Naive B cell (primary cell): ENCODE data around the gene CDH23. TPM values are rescaled to one million over a fixed set of nuclear protein-coding genes. Genes with fewer than 3 reads are reported as not detected.

ENCODE experiments used
- ATAC-seq, 2 donors: fragments of 150-1000 bp; cut with Tn5 transposase; 2 replicates each; pipeline ENCODE4 v1.10.0; 2021; ENCODE audit warnings: low read depth in 2 of 2, mild to moderate bottlenecking in 2 of 2, moderate library complexity in 2 of 2
- DNase-seq: peaks from one replicate; pipeline ENCODE4 v3.0.0; 2022
- H3K27ac Mint-ChIP-seq, 6 donors: one replicate each; pipeline ENCODE4 v1.8.0; 2020 to 2022; ENCODE audit warnings: mild to moderate bottlenecking in 6 of 6, mixed read lengths in 6 of 6, moderate library complexity in 5 of 6, inconsistent platforms in 2 of 6
- H3K27me3 Mint-ChIP-seq, 3 donors: one replicate each; pipeline ENCODE4 v1.8.0; 2021 to 2022; ENCODE audit warnings: mixed read lengths in 3 of 3, mild to moderate bottlenecking in 1 of 3
- H3K36me3 Mint-ChIP-seq, 2 donors: one replicate each; pipeline ENCODE4 v1.8.0; 2020 to 2022; ENCODE audit warnings: mixed read lengths in 2 of 2, inconsistent platforms in 1 of 2, mild to moderate bottlenecking in 1 of 2
- H3K4me1 Mint-ChIP-seq, 3 donors: one replicate each; pipeline ENCODE4 v1.8.0; 2020 to 2022; ENCODE audit warnings: mixed read lengths in 3 of 3, inconsistent platforms in 1 of 3, mild to moderate bottlenecking in 1 of 3, moderate library complexity in 1 of 3
- H3K4me3 Mint-ChIP-seq, 8 donors: one replicate each; pipeline ENCODE4 v1.8.0; 2020 to 2022; ENCODE audit warnings: mild to moderate bottlenecking in 8 of 8, mixed read lengths in 8 of 8, moderate library complexity in 8 of 8, inconsistent platforms in 2 of 8
- H3K9me3 Mint-ChIP-seq, 7 donors: one replicate each; pipeline ENCODE4 v1.8.0; 2020 to 2022; ENCODE audit warnings: mixed read lengths in 7 of 7, mild to moderate bottlenecking in 5 of 7, inconsistent platforms in 2 of 7, moderate library complexity in 1 of 7
- polyA plus RNA-seq, 6 donors: library from polyadenylated mRNA; unstranded; fragments of 300-500 nt; fragmentation: Illumina TruSeq; gene quantifications; one replicate each; pipeline ENCODE4 v1.2.3, GENCODE V29; 2021; ENCODE audit warnings: low read depth in 6 of 6

Gene CDH23
- polyA plus RNA-seq, 6 donors from 2014 or later: 0.05 to 0.62 (median 0.21) TPM; not detected in 2

DNA sequence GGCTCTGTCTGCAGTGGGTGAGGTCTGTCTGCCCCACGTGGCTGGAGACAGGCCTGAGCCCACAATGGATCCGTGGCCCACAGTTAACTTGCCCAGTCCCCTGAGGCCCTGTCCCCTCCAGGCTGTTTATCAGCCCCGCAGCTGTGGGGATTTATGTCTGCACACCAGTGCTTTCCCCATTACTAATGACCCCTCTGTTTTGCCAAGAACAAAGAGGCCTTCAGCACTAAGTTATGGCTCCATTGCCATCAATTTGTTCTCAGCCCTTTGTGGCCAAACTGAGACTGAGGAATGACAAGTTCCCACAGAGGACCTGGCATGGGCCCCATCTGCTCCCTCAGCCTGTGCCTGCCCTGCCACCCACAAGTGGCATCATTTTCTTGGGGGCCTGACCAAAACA lies 184.7 kb downstream of the CDH23 start:
- H3K9me3 Mint-ChIP-seq: no peaks in the 10 kb centered on the region
- no peaks in the 10 kb centered on the region for H3K36me3 Mint-ChIP-seq
- DNase-seq (no peak), ATAC-seq (no peak)
- H3K27ac Mint-ChIP-seq: no peak overlapping the region
- peaks cover 0 to 30% (median 8%) of the 10 kb centered on the region in 3 donors for H3K27me3 Mint-ChIP-seq
- H3K4me3 Mint-ChIP-seq: no peak overlapping the region
- no peaks in the 10 kb centered on the region for H3K4me1 Mint-ChIP-seq

DNA sequence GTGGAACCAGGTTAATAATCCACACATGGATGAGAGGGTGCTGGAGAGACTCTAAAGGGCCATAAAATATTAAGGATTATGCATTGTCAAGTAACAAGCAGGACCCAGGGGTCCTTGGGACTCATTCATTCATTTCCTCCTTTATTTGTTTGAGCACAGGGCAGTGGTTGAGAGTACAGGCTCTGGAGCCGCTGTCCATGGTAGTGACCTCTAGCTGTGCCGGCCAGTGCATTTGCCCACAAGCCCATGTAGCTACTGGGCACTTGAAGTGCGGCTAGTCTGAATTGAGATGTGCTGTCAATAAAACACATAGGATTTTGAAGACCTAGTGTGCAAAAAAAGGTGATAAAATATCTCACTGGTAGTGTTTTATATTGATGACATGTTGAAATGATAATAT lies 185.3 kb downstream of the CDH23 start:
- no peaks in the 10 kb centered on the region for H3K9me3 Mint-ChIP-seq
- H3K27ac Mint-ChIP-seq: no peak overlapping the region
- H3K4me1 Mint-ChIP-seq: no peaks in the 10 kb centered on the region
- peaks cover 0 to 30% (median 8%) of the 10 kb centered on the region in 3 donors for H3K27me3 Mint-ChIP-seq
- no peaks in the 10 kb centered on the region for H3K36me3 Mint-ChIP-seq
- DNase-seq (no peak), ATAC-seq (no peak)
- H3K4me3 Mint-ChIP-seq: no peak overlapping the region

GRCh38 chr10:71582506-71583475 lies 186.1 kb downstream of the CDH23 start:
- Mint-ChIP-seq H3K4me1 (no peaks in the 10 kb centered on the region), H3K27me3 (peaks cover 0 to 31% (median 8%) of the 10 kb centered on the region in 3 donors), H3K4me3 (no peak overlapping the region), H3K36me3 (no peaks in the 10 kb centered on the region), H3K9me3 (no peaks in the 10 kb centered on the region), H3K27ac (no peak overlapping the region)
- DNase-seq: no peak
- no peak for ATAC-seq

GRCh38 chr10:71584461-71584860 lies 187.7 kb downstream of the CDH23 start:
- Mint-ChIP-seq H3K4me3 (no peak overlapping the region), H3K27me3 (peaks cover 0 to 28% (median 8%) of the 10 kb centered on the region in 3 donors), H3K9me3 (no peaks in the 10 kb centered on the region), H3K36me3 (no peaks in the 10 kb centered on the region), H3K4me1 (no peaks in the 10 kb centered on the region), H3K27ac (no peak overlapping the region)
- ATAC-seq: no peak
- no peak for DNase-seq

GRCh38 chr10:71584902-71585563 lies 188.3 kb downstream of the CDH23 start:
- Mint-ChIP-seq H3K27ac (no peak overlapping the region), H3K9me3 (no peaks in the 10 kb centered on the region), H3K36me3 (no peaks in the 10 kb centered on the region), H3K4me3 (no peak overlapping the region), H3K4me1 (no peaks in the 10 kb centered on the region), H3K27me3 (peaks cover 0 to 23% (median 8%) of the 10 kb centered on the region in 3 donors)
- DNase-seq (no peak), ATAC-seq (no peak)

DNA sequence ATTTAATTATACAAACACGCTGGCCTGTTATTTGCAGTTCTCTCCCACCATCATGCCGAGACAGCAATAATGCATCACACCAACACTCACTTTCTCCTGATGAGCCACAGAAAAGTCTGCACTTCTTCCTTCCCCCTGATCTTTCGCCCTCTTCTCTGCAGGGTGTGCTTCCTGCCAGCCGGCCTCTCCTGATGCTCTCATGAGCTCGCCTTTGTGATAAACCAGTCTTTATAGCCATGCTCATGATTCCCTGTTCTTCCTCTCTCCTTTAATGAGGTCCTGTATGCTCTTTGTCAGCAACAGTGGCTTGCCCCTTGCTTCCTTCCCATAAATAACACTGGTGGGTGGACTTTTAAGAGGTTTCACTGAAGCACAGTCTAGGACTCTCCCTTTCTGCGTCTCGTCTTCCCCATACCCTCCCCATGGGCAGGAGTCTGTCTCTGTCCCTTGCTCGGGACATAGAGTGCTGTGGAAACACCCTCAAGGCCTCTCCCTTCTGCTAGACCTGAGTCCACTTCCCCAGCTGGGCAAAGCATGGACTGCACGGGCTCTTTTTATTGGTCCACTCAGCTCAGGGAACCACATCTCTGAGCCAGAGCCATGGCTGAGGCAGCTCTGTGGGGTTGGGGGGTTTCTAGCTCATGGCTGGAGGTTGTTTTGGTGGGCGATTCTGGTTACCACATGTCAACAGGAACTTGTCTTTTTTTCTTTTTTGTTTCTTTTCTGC lies 189.0 kb downstream of the CDH23 start:
- H3K4me1 Mint-ChIP-seq: no peaks in the 10 kb centered on the region
- no peaks in the 10 kb centered on the region for H3K9me3 Mint-ChIP-seq
- H3K36me3 Mint-ChIP-seq: no peaks in the 10 kb centered on the region
- no peak overlapping the region for H3K4me3 Mint-ChIP-seq
- no peak overlapping the region for H3K27ac Mint-ChIP-seq
- ATAC-seq: no peak
- no peak for DNase-seq
- H3K27me3 Mint-ChIP-seq: peaks cover 0 to 22% (median 8%) of the 10 kb centered on the region in 3 donors

DNA sequence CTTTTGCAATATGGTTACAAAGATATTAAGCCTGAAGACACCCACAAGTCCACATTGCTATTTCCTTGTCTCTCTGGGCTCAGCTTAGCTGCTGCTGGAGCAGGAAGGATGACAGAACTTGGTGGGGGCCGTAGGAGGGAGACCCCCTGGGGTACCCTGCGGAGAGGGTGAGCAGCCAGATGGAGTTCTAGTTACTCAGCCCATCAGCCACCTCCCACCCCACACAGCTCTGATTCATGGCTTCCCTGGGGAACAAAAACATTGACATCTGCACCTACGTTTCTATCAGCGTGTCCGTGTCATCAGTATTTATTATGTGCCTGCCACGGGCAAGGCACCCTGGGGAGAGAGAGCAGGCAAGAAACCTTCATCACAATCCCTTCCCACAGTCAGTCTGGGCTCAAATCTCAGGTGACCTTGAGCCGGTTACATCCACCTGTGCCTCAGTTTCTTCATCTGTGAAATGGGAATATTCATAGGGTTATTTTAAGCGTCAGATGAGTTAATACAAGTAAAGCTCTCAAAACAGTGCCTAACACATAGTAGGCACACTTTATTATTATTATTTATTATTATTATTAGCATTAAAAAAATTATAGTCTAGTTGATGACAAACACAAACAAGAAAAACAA lies 191.3 kb downstream of the CDH23 start:
- Mint-ChIP-seq H3K36me3 (no peaks in the 10 kb centered on the region), H3K4me3 (no peak overlapping the region), H3K27ac (no peak overlapping the region), H3K9me3 (no peaks in the 10 kb centered on the region), H3K27me3 (peaks cover 0 to 22% (median 2%) of the 10 kb centered on the region in 3 donors), H3K4me1 (no peaks in the 10 kb centered on the region)
- ATAC-seq: no peak
- no peak for DNase-seq

GRCh38 chr10:71588685-71589084 lies 192.0 kb downstream of the CDH23 start:
- H3K4me3 Mint-ChIP-seq: no peak overlapping the region
- DNase-seq (no peak), ATAC-seq (no peak)
- no peaks in the 10 kb centered on the region for H3K36me3 Mint-ChIP-seq
- peaks cover 0 to 22% (median 0%) of the 10 kb centered on the region in 3 donors for H3K27me3 Mint-ChIP-seq
- peak overlapping the region in 1 of 6 donors; percentile 66 for H3K27ac Mint-ChIP-seq
- H3K9me3 Mint-ChIP-seq: no peaks in the 10 kb centered on the region
- H3K4me1 Mint-ChIP-seq: no peaks in the 10 kb centered on the region

- Mint-ChIP-seq H3K9me3 (no peaks in the 10 kb centered on the region), H3K4me3 (no peak overlapping the region), H3K36me3 (no peaks in the 10 kb centered on the region), H3K27ac (no peak overlapping the region), H3K4me1 (no peaks in the 10 kb centered on the region), H3K27me3 (peaks cover 0 to 22% (median 0%) of the 10 kb centered on the region in 3 donors)
- no peak for ATAC-seq
- DNase-seq: no peak
Observed at GRCh38 chr10:71589617-71590551, 193.2 kb downstream of the CDH23 start.

- DNase-seq (no peak), ATAC-seq (no peak)
- Mint-ChIP-seq H3K4me3 (no peak overlapping the region), H3K4me1 (no peaks in the 10 kb centered on the region), H3K9me3 (no peaks in the 10 kb centered on the region), H3K27me3 (peaks cover 0 to 22% (median 0%) of the 10 kb centered on the region in 3 donors), H3K36me3 (no peaks in the 10 kb centered on the region), H3K27ac (peak overlapping the region in 1 of 6 donors; percentile 83)
Observed at GRCh38 chr10:71590781-71591350, 194.1 kb downstream of the CDH23 start.

DNA sequence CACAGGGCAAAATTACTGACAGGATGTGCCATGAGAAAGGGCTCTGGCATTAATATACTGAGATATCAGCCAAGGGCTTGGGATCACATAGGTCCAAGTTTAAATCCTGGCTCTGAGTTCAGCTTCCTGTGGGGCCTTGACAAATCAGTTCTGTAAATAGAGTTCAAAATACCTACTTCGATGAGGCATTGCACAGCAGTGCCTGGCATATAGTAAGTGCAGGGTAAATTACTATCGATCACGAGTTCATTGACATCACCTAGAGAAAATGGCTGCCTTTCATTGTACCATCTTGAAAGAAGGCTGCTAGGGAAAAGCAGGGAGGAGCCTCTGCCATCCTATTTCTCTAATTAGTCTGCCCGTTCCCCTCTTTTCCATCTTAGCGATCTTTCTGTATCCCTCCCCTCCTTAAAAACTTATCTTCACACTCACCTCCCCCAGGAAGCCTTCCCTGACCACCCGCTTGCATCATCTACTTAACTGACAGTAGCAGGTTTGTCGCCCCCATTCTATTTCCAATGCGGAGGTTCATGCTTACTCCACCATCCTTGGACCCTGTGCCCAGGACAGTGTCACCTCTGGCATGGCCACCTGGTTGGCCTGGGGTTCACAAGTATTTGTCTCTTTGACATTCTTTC lies 198.3 kb downstream of the CDH23 start:
- Mint-ChIP-seq H3K27ac (no peak overlapping the region), H3K9me3 (no peaks in the 10 kb centered on the region), H3K4me3 (no peak overlapping the region), H3K4me1 (peaks cover 0 to 8% (median 8%) of the 10 kb centered on the region in 3 donors), H3K27me3 (peaks cover 0 to 6% (median 0%) of the 10 kb centered on the region in 3 donors), H3K36me3 (no peaks in the 10 kb centered on the region)
- DNase-seq (no peak), ATAC-seq (no peak)

GRCh38 chr10:71595649-71596048 lies 198.9 kb downstream of the CDH23 start:
- no peak for DNase-seq
- no peaks in the 10 kb centered on the region for H3K9me3 Mint-ChIP-seq
- H3K4me1 Mint-ChIP-seq: peaks cover 0 to 8% (median 8%) of the 10 kb centered on the region in 3 donors
- H3K27me3 Mint-ChIP-seq: peaks cover 0 to 6% (median 0%) of the 10 kb centered on the region in 3 donors
- peak overlapping the region in 1 of 6 donors; percentile 53 for H3K27ac Mint-ChIP-seq
- H3K36me3 Mint-ChIP-seq: no peaks in the 10 kb centered on the region
- no peak overlapping the region for H3K4me3 Mint-ChIP-seq
- ATAC-seq: no peak
